ENCODE measurements around the gene CNKSR2. TPM values are rescaled to one million over a fixed set of nuclear protein-coding genes. Genes with fewer than 3 reads are reported as not detected.
A peak's percentile ranks its signal among the peaks of the same experiment; 100 is the strongest.

The CNKSR2 gene
- total and polyA plus RNA-seq, 2 of the 13 experiments (the other 11 are each of a cell fraction or from before 2014, with no cell fraction given) = not detected

DNA sequence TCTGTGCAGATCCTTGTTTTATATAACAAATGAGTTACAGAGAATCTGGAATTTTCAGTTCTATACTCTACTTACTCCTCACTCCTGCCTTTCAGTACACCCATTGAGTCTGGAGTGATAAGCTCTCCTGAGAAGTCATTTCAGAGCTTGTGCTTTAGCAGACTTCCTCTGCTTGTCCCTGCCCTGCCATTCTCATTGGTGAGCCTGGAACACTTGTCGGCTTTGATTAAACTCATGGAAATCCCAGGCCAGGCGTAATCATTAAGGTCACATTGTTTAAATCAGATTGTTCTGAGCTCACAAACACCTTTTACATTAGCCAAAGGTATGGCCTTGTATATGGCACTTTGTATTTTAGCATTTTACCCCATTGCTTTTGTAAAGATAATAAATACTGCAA lies 102.7 kb downstream of the CNKSR2 start (continued):
- TF ChIP-seq, protein P1, sequence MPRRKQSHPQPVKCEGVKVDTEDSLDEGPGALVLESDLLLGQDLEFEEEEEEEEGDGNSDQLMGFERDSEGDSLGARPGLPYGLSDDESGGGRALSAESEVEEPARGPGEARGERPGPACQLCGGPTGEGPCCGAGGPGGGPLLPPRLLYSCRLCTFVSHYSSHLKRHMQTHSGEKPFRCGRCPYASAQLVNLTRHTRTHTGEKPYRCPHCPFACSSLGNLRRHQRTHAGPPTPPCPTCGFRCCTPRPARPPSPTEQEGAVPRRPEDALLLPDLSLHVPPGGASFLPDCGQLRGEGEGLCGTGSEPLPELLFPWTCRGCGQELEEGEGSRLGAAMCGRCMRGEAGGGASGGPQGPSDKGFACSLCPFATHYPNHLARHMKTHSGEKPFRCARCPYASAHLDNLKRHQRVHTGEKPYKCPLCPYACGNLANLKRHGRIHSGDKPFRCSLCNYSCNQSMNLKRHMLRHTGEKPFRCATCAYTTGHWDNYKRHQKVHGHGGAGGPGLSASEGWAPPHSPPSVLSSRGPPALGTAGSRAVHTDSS (CRISPR knock-in tag; conservative IDR thresholded peaks at IDR 0.05) = no peak
- TF ChIP-seq ZNF557 (CRISPR knock-in tag; IDR thresholded peaks at IDR 0.05) (no peak), NFKB2 (CRISPR knock-in tag; IDR thresholded peaks at IDR 0.05; ENCODE audit: borderline replicate concordance) (no peak), ZNF20 (CRISPR knock-in tag; IDR thresholded peaks at IDR 0.05) (no peak), ZNF431 (CRISPR knock-in tag; IDR thresholded peaks at IDR 0.05; ENCODE audit: borderline replicate concordance, low read depth) (no peak), SNAPC2 (CRISPR knock-in tag; IDR thresholded peaks at IDR 0.05) (no peak)
- TF ChIP-seq, protein P2, sequence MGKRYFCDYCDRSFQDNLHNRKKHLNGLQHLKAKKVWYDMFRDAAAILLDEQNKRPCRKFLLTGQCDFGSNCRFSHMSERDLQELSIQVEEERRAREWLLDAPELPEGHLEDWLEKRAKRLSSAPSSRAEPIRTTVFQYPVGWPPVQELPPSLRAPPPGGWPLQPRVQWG (CRISPR knock-in tag; IDR thresholded peaks at IDR 0.05; ENCODE audit: borderline replicate concordance, low read depth) = no peak

DNA sequence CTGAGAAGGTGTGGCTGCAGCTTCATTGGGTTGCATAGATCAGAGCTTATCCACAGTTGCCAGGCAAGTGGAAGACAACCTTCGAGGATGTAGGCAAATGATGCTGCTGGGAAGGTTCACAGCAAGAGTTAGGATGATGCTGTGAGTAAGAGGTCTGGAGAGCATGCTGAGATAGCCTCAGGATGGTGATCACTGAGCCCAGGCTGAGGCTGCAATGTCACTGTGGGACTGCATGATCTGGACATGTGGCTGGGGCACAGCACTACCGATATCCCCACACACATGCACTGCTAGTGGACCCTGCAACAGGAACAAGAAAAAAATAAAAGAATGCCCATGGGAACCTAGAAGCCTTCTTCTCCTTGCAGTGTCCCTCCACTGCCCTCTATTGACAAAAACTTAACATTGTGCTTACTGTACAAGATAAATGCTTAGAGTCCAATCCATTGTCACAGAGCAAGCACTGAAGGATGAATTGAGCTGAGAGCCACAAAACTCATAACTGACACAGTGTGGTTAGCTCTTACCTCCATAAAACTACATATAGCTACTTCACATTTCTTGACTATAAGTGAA lies 105.6 kb downstream of the CNKSR2 start:
- no peaks in the 10 kb centered on the region for H3K9me3 ChIP-seq (ENCODE audit: low read length)
- peak; percentile 26 for FAIRE-seq
- H3K4me2 ChIP-seq (ENCODE audit: low read depth, low read length) = no peak overlapping the region
- POLR2A ChIA-PET = no interaction called here
- peak; percentile 89 for ATAC-seq
- H4K20me1 ChIP-seq (ENCODE audit: insufficient read depth, low read length) = no peaks in the 10 kb centered on the region
- DNase-seq (ENCODE audit: low spot score) = peak; percentile 48
- no TSS peak for BruUV-seq (replicated peaks)
- no peak overlapping the region for H3K27ac ChIP-seq (ENCODE audit: extremely low read length, insufficient read depth, low read length)
- H3K4me3 ChIP-seq (replicated peaks in 1 of 3; ENCODE audit: insufficient read depth in 1 of 3, low read depth in 2 of 3, low read length in 3 of 3) = no peak overlapping the region
- H3K27me3 ChIP-seq (ENCODE audit: control insufficient read depth in 1 of 2, insufficient read depth in 2 of 2, low read length in 2 of 2) = no peaks in the 10 kb centered on the region
- intact Hi-C loops (cut with micrococcal nuclease; ENCODE audit: unreplicated experiment) = loop anchor here (5.0 kb wide), 2 partner anchors 248 to 952 kb away; no protein-coding TSS in a partner anchor
- H2AFZ ChIP-seq (ENCODE audit: low read length) = no peak overlapping the region
- in situ Hi-C loops (cut with HindIII; ENCODE audit: extremely low pct_ligation_motif_present, low pct_unique_long_range_greater_than_20kb) = loop anchor here (25.0 kb wide), 1 partner anchor 942 kb away; no protein-coding TSS in a partner anchor
- H3K36me3 ChIP-seq (replicated peaks in 1 of 2; ENCODE audit: control insufficient read depth in 1 of 2, insufficient read depth in 2 of 2, low read length in 2 of 2) = no peaks in the 10 kb centered on the region
- CTCF ChIA-PET (ENCODE audit: low intra/inter-chr PET ratio, low total read pairs) = no interaction called here
- H3K9ac ChIP-seq (ENCODE audit: insufficient read depth, low read depth, low read length) = no peak overlapping the region
- H3K4me1 ChIP-seq (ENCODE audit: insufficient read depth, low read length) = no peaks in the 10 kb centered on the region
- H3K79me2 ChIP-seq (ENCODE audit: insufficient read depth, low read length) = no peaks in the 10 kb centered on the region
- WGBS (ENCODE audit: low lambda C conversion rate) = 0% methylated on average over 1 of the region's 2 CpGs
- TF ChIP-seq MAFF (IDR thresholded peaks at IDR 0.05; ENCODE audit: low read depth, low read length) (0 out of 2 replicates have a peak, but pooled peaks have one; percentile 14), STAG1 (CRISPR knock-in tag; IDR thresholded peaks at IDR 0.05) (peak; percentile 68)
- TF ChIP-seq, protein P3, sequence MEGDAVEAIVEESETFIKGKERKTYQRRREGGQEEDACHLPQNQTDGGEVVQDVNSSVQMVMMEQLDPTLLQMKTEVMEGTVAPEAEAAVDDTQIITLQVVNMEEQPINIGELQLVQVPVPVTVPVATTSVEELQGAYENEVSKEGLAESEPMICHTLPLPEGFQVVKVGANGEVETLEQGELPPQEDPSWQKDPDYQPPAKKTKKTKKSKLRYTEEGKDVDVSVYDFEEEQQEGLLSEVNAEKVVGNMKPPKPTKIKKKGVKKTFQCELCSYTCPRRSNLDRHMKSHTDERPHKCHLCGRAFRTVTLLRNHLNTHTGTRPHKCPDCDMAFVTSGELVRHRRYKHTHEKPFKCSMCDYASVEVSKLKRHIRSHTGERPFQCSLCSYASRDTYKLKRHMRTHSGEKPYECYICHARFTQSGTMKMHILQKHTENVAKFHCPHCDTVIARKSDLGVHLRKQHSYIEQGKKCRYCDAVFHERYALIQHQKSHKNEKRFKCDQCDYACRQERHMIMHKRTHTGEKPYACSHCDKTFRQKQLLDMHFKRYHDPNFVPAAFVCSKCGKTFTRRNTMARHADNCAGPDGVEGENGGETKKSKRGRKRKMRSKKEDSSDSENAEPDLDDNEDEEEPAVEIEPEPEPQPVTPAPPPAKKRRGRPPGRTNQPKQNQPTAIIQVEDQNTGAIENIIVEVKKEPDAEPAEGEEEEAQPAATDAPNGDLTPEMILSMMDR (CRISPR knock-in tag; IDR thresholded peaks at IDR 0.05) = peak; percentile 66
- TF ChIP-seq, protein P4, sequence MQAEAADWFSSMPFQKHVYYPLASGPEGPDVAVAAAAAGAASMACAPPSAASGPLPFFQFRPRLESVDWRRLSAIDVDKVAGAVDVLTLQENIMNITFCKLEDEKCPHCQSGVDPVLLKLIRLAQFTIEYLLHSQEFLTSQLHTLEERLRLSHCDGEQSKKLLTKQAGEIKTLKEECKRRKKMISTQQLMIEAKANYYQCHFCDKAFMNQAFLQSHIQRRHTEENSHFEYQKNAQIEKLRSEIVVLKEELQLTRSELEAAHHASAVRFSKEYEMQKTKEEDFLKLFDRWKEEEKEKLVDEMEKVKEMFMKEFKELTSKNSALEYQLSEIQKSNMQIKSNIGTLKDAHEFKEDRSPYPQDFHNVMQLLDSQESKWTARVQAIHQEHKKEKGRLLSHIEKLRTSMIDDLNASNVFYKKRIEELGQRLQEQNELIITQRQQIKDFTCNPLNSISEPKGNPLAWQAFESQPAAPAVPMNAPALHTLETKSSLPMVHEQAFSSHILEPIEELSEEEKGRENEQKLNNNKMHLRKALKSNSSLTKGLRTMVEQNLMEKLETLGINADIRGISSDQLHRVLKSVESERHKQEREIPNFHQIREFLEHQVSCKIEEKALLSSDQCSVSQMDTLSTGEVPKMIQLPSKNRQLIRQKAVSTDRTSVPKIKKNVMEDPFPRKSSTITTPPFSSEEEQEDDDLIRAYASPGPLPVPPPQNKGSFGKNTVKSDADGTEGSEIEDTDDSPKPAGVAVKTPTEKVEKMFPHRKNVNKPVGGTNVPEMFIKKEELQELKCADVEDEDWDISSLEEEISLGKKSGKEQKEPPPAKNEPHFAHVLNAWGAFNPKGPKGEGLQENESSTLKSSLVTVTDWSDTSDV (CRISPR knock-in tag; IDR thresholded peaks at IDR 0.05) = no peak

Data from HepG2 (cell line).